ENCODE results near the gene ARRDC2.
"Not testable (repeated sequence)": the region's sequence is repeated elsewhere in the genome, so short reads cannot be mapped to it uniquely, and the experiment has no call there.

The ARRDC2 gene

DNA sequence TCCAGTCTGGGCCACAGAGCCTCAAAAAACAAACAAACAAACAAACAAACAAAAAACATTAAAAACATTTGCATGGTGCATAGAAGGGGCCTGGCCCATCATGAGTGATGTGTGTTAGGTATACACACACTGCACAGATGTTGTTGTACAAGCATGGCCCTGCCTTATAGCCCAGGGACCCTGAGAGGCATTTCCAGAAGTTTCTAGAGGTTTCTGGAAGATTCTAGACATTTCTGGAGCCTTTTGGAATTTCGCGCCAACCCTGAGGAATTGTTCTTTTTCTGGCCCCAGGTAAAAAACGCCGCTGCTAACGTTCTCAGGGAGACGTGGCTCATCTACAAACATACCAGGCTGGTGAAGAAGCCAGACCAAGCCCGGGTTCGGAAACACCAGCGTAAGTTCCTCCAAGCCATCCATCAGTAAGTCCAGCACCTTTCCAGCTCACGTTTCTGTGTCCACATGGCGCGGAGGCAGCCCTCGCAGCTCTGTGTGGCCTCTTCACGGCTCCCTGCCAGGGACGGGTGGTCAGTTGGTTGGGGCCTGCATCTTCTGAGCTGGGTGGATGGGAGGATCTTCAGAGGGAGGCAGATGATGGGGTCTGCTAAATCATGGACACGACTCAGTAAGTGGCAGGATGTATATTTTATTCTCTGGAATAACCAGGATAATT lies 18.4 kb upstream of the ARRDC2 start:
- DNase-seq (ENCODE audit: low read depth): no peak

GRCh38 chr19:17993076-17993813 lies 14.7 kb upstream of the ARRDC2 start:
- DNase-seq (ENCODE audit: low read depth): no peak

- DNase-seq (ENCODE audit: low read depth): peak; percentile 78
Measured at GRCh38 chr19:17996826-17997316, 11.1 kb upstream of the ARRDC2 start.

GRCh38 chr19:17997969-17998826 lies 9.8 kb upstream of the ARRDC2 start:
- DNase-seq (ENCODE audit: low read depth): no peak

DNA sequence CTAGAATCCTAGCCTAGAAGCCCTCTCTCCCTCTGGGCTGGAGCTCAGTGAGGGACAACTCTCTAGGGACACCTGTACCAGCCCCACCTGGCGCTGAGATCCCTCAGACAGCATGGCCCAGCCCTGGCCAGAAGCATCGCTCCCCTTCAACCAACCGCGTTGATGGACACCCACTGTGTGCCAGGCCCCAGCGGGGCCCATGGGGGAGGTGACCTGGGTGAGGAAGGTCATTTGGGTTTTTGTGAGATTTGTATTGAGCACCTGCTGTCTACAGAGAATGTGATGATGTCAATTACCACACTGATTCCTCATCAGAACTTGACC lies 9.2 kb upstream of the ARRDC2 start:
- no peak for DNase-seq (ENCODE audit: low read depth)

DNA sequence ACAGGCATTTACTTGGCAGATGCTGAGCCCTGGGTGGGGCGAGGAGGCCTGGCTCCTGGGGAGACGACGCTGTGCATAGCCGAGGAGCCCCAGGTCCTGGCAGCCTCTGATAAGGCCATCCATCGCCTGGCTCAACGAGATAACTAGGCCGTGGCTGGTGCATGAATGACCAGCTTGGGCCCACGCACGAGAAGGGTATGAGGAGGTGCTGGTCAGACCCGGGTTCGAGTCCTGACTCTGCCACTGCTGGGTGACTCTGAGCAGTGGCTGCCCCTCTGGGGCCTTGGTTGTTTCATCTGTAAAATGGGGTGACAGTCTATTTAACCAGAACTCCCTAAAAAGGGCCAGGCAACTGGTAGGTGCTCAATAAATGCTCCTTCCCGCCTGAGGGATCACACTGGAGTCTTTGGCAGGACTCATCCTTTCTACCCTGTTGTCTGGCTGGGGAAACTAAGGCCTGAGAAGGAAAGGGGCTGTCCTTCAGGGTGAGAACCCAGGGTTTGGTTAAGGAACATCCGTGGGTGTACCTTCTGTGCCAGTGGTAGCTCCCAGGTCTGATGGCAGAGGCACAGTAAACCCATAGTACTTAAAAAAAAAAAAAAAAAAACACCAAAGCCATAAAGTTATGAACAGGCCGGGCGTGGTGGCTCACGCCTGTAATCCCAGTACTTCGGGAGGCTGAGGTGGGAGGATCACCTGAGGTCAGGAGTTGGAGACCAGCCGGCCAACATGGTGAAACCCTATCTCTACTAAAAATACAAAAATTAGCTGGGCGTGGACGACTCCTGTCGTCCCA lies 8.1 kb upstream of the ARRDC2 start:
- DNase-seq (ENCODE audit: low read depth): no peak

DNA sequence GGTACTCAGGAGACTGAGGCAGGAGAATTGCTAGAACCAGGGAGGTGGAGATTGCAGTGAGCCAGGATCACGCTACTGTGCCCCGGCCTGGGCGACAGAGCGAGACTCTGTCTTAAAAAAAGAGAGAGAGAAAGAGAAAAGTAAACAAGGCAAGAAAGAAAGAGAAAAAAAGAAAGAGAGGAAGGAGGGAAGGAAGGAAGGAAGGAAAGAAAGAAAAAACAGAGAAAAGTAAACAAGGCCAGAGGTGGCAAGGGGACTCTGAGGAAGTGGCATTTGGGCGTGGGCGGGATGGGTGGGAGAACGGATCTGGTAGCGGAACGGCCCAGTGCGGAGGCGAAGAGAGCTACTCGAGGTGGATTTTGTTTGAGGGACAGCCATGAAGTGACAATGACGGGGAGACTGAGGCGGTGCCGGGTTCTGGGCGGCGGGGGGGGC lies 7.5 kb upstream of the ARRDC2 start:
- DNase-seq (ENCODE audit: low read depth): no peak

- DNase-seq (ENCODE audit: low read depth): peak; percentile 88
Measured at GRCh38 chr19:18000915-18001776, 6.8 kb upstream of the ARRDC2 start.

GRCh38 chr19:18001777-18002345 lies 6.1 kb upstream of the ARRDC2 start:
- DNase-seq (ENCODE audit: low read depth): no peak

GRCh38 chr19:18002347-18002850 lies 5.6 kb upstream of the ARRDC2 start:
- DNase-seq (ENCODE audit: low read depth): no peak

DNA sequence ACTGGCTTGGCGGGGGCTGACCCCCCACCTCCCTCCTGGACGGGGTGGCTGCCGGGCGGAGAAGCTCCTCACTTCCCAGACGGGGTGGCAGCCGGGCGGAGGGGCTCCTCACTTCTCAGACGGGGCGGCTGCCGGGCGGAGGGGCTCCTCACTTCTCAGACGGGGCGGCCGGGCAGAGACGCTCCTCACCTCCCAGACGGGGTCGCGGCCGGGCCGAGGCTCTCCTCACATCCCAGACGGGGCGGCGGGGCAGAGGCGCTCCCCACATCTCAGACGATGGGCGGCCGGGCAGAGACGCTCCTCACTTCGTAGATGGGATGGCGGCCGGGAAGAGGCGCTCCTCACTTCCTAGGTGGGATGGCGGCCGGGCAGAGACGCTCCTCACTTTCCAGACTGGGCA lies 2.2 kb upstream of the ARRDC2 start:
- not testable (repeated sequence) for DNase-seq (ENCODE audit: low read depth)

DNA sequence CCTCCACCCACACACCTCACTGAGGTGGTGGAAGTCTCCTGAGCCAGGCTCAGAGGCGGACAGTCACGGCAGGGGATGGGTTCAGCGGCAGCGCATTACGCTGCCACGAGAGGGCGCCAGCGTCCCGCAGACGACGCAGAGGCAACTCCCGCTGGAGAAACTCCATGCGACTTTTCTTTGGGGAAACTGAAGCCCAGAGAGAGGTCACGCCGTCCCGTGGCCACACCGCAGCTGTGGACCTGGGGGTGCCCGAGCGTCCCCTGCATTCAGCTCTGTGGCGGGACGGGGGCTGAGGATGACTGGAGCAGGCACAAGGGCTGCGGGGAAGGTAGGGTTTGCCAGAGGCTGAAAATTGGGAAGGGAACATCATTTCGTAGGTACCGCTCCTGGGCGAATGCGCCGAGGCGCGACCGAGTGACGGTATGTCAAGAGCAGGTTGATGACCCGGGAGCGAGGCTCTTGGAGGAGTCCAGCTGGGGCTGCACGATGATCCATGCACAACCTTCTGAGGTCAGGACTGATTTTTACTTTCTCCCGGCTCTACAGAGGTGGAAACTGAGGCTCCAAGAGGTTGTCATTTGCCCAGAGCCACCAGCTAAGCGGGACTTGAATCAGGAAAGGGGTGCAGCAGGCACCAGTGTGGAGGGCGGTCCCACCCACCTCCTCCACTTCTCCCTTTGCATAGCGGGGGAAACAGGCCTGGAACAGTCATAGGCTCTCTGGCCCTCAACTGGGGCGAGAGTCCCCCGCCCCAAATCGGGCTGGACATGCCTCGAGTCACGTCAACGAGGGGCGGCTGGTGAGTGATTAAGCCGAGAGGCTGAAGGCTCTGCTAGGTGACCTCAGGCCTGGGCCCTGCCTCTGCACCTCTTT lies 690 bp upstream of the ARRDC2 start:
- peak; percentile 75 for DNase-seq (ENCODE audit: low read depth)

DNA sequence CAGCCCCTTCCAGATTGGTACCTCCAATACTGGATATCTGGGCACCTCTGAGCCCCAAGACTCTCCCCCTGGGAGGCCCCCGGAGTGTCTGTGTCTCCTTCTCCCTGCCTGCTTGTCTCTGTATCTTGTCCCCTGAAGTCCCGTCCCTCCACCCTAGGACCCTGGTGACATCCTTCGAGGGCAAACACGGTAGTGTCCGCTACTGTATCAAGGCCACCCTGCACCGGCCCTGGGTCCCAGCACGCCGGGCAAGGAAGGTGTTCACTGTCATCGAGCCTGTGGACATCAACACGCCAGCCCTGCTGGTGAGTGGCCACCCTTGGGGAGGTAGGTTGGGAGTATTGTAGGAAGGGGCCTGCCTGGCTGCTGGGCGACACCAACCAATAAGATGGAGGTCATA lies 844 bp downstream of the ARRDC2 start:
- no peak for DNase-seq (ENCODE audit: low read depth)

GRCh38 chr19:18009412-18010066 lies 1.6 kb downstream of the ARRDC2 start:
- DNase-seq (ENCODE audit: low read depth): no peak

DNA sequence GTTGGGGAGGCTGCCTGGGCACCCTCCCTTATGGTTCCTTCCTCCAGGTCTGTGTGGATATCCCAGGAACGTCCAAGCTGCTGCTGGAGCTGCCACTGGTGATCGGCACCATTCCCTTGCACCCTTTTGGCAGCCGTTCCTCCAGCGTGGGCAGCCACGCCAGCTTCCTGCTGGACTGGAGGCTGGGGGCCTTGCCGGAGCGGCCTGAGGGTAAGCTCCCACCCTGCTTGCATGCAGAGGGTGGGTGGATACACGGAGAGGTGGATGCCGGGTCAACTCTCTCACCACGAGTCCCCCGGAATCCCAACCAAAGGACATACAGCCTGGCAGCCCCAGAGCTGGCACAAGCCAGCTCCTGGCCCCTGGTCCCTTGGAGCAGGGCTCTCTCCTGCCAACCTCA lies 2.2 kb downstream of the ARRDC2 start:
- no peak for DNase-seq (ENCODE audit: low read depth)

DNA sequence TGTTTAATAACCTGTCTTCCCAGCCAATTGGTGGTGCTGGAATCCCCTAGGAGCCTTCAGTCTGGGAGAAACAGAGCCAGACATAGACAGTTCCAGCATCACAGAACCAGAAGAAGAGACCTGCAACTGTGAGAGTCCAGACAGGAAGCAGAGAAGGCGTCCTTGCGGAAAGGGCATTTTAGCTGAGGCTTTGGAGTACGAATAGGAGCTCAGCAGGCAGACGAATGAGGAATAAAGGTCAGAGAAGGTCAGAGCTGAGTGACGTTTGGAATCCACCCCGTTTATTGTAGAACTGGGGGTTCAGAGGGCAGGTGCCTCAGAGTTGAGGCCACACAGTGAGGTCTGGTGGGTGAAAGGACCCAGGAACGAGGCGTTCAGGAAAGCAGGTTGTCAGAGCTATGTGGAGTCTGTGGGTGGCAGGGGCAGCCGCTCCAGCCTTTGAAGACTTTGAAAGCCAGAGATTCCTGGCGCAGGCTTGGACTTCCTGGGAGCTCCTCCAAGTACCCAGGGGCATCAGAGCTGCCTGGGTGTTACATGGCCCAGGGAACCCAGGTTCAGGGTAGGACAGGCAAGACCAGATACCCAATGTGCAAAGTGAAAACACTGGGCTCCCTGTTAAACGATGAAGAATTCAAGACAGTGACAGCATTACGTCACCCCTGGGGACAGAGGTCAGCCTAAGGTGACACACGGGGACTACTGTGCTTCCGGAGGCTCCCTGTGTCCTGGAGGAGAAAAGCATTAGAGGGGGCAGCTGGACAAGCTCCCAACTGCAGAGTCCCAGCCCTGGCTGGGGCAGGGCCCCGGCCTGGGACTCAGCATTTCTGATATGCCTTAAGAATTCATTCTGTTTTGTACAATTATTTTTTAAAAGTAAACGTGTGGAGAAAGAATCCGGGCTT lies 5.5 kb downstream of the ARRDC2 start:
- no peak for DNase-seq (ENCODE audit: low read depth)

GRCh38 chr19:18014197-18014596 lies 6.2 kb downstream of the ARRDC2 start:
- no peak for DNase-seq (ENCODE audit: low read depth)

Data from stimulated activated CD8-positive, alpha-beta memory T cell treated with anti-CD3 and anti-CD28 coated beads, Interleukin-12 subunit alpha, Interleukin-12 subunit beta, amount 100 ng/mL, for 1 hour (primary cell).